MM.1S (cell line): ENCODE results near the gene FBXW9.

Experiments
- EZH2phosphoT487 ChIP-seq: fragments of 300-600 bp; sonication (generic); IDR thresholded peaks from 2 replicates; pipeline ENCODE4 v1.6.1; 2018; ENCODE audit warnings: antibody characterized with exemption, low read length
- TF ChIP-seq, protein P1 (sequence below): fragments of 300-600 bp; sonication (generic); IDR thresholded peaks from 2 replicates; pipeline ENCODE4 v1.5.1; 2016; ENCODE audit warnings: antibody characterized with exemption, low read length, mixed read lengths

DNA sequence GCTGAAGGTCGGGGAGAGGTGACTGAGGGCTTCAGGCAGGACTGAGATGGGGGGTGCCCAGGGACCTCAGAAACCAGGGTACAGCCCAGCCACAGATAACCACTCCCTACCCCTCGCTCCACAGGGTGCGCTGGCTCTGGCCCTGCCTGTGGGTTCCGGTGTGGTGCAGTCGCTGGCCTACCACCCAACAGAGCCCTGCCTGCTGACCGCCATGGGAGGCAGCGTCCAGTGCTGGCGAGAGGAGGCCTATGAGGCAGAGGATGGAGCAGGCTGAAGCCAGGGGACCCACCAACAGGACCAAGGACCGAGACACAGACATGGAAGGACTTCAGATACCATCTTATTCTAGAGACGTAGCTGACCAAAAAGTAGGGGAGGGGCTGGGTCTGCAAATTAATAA lies 21.0 kb downstream of the FBXW9 start:
- TF ChIP-seq, protein P1, sequence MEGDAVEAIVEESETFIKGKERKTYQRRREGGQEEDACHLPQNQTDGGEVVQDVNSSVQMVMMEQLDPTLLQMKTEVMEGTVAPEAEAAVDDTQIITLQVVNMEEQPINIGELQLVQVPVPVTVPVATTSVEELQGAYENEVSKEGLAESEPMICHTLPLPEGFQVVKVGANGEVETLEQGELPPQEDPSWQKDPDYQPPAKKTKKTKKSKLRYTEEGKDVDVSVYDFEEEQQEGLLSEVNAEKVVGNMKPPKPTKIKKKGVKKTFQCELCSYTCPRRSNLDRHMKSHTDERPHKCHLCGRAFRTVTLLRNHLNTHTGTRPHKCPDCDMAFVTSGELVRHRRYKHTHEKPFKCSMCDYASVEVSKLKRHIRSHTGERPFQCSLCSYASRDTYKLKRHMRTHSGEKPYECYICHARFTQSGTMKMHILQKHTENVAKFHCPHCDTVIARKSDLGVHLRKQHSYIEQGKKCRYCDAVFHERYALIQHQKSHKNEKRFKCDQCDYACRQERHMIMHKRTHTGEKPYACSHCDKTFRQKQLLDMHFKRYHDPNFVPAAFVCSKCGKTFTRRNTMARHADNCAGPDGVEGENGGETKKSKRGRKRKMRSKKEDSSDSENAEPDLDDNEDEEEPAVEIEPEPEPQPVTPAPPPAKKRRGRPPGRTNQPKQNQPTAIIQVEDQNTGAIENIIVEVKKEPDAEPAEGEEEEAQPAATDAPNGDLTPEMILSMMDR, result no peak
- TF ChIP-seq EZH2phosphoT487, result no peak
